ENCODE data around the gene LGR4. TPM values are rescaled to one million over a fixed set of nuclear protein-coding genes. Genes with fewer than 3 reads are reported as not detected.

The LGR4 gene
- total and polyA plus RNA-seq, 2 of the 4 experiments (the other 2 are of a cell fraction): 2.9 to 6.8 TPM

GRCh38 chr11:27497911-27498310 lies 25.3 kb upstream of the LGR4 start:
- H3K27ac ChIP-seq (ENCODE audit: insufficient read depth, low read length): no peak overlapping the region
- H3K14ac ChIP-seq (replicated peaks; ENCODE audit: low read depth, low read length): no peak overlapping the region
- H2AFZ ChIP-seq (replicated peaks; ENCODE audit: low read length, poor library complexity): no peak overlapping the region
- intact Hi-C loops (cut with micrococcal nuclease): no loop called here
- no peak overlapping the region for H3K4me2 ChIP-seq (ENCODE audit: low read depth, low read length)
- no peak overlapping the region for H3K4ac ChIP-seq (ENCODE audit: low read depth, low read length)
- H3K27me3 ChIP-seq (ENCODE audit: control insufficient read depth, insufficient read depth, low read length): no peaks in the 10 kb centered on the region
- no peak overlapping the region for H2AK9ac ChIP-seq (replicated peaks; ENCODE audit: low read depth, low read length, poor library complexity)
- H3K18ac ChIP-seq (ENCODE audit: low read depth, low read length): no peak overlapping the region
- in situ Hi-C loops (cut with MboI; ENCODE audit: low sequenced_read_pairs): loop anchor here (25.0 kb wide), 1 partner anchor 736 kb away; no protein-coding TSS in a partner anchor
- H3K56ac ChIP-seq (ENCODE audit: extremely low read depth, insufficient read depth, low read length): no peak overlapping the region
- peaks cover 8% of the 10 kb centered on the region; the same call in 1 of the 2 replicates for H4K20me1 ChIP-seq (ENCODE audit: insufficient read depth, low read length)
- no peak overlapping the region for H4K5ac ChIP-seq (ENCODE audit: low read depth, low read length)
- H2BK20ac ChIP-seq (ENCODE audit: low read depth, low read length): no peak overlapping the region
- ChIA-PET CTCF (interaction anchor here (1.1 to 1.4 kb wide), 3 partner anchors 9 to 314 kb away, joined by 3 to 6 read pairs (median 3); no protein-coding TSS in a partner anchor), POLR2A (ENCODE audit: unreplicated experiment) (no interaction called here)
- no TSS peak for BruUV-seq (replicated peaks)
- H2BK120ac ChIP-seq (ENCODE audit: low read depth, low read length): no peak overlapping the region
- no peak overlapping the region for H3K9ac ChIP-seq (ENCODE audit: low read depth, low read length)
- no peak overlapping the region for H2BK15ac ChIP-seq (ENCODE audit: low read depth, low read length)
- H3K23ac ChIP-seq (ENCODE audit: low read depth, low read length): no peak overlapping the region
- WGBS, 2 experiments (ENCODE audit: extremely low coverage in 2 of 2, insufficient read length in 1 of 2): no CpG with 5 or more reads among the region's 1 CpG
- ATAC-seq (ENCODE audit: low read depth) (no peak), DNase-seq (no peak)
- no peaks in the 10 kb centered on the region for H3K4me1 ChIP-seq (ENCODE audit: control insufficient read depth, insufficient read depth, low read length)
- no peak overlapping the region for H4K91ac ChIP-seq (ENCODE audit: insufficient read depth, low read depth, low read length)
- dilution Hi-C loops (cut with HindIII; ENCODE audit: low sequenced_read_pairs, unreplicated experiment): loop anchor here (25.0 kb wide), 1 partner anchor 311 kb away; no protein-coding TSS in a partner anchor
- H3K4me3 ChIP-seq (ENCODE audit: insufficient read depth, low read depth, low read length): no peak overlapping the region
- no peak overlapping the region for H4K8ac ChIP-seq (ENCODE audit: low read depth in 2 of 2, low read length in 2 of 2)
- H3K9me1 ChIP-seq (ENCODE audit: insufficient read depth, low read length): no peaks in the 10 kb centered on the region
- peaks cover 11 to 16% of the 10 kb centered on the region in 2 experiments for H3K79me1 ChIP-seq (ENCODE audit: low read depth in 1 of 2, low read length in 2 of 2)
- TF ChIP-seq RAD21 (IDR thresholded peaks at IDR 0.05; ENCODE audit: low read length): no peak
- TF ChIP-seq ELK1 (IDR thresholded peaks at IDR 0.05; ENCODE audit: borderline replicate concordance, low read depth, low read length): no peak
- TF ChIP-seq POLR2A (IDR thresholded peaks at IDR 0.05; ENCODE audit: low read depth, low read length): no peak
- TF ChIP-seq RCOR1 (IDR thresholded peaks at IDR 0.05; ENCODE audit: insufficient replicate concordance, low read length): no peak
- no peak for TF ChIP-seq CTCF (conservative IDR thresholded peaks at IDR 0.05; ENCODE audit: low read depth, low read length)
- TF ChIP-seq BHLHE40 (IDR thresholded peaks at IDR 0.05; ENCODE audit: low read depth, low read length): no peak
- no peak for TF ChIP-seq MAZ (IDR thresholded peaks at IDR 0.05; ENCODE audit: borderline replicate concordance, low read depth, low read length)
- no peak for TF ChIP-seq MAFK (IDR thresholded peaks at IDR 0.05; ENCODE audit: low read depth, low read length)
- TF ChIP-seq SMC3 (IDR thresholded peaks at IDR 0.05; ENCODE audit: low read depth, low read length): no peak
- TF ChIP-seq CHD1 (IDR thresholded peaks at IDR 0.05; ENCODE audit: low read depth, low read length): no peak
- no peak for TF ChIP-seq USF2 (IDR thresholded peaks at IDR 0.05; ENCODE audit: low read depth, low read length)
- peaks cover 14% of the 10 kb centered on the region for H3K36me3 ChIP-seq (ENCODE audit: control insufficient read depth, insufficient read depth, low read length)
- H2AK5ac ChIP-seq (ENCODE audit: low read depth, low read length): no peak overlapping the region
- no peak overlapping the region for H2BK5ac ChIP-seq (ENCODE audit: low read depth, low read length, poor library complexity, severe bottlenecking)
- H3K9me3 ChIP-seq (ENCODE audit: control insufficient read depth, insufficient read depth, low read length): no peaks in the 10 kb centered on the region

All from IMR-90 (cell line).